ENCODE data around the gene CAMSAP2. TPM values are rescaled to one million over a fixed set of nuclear protein-coding genes. Genes with fewer than 3 reads are reported as not detected.

CAMSAP2 gene
- total and polyA plus RNA-seq, 12 donors: 7.0 to 47.1 (median 38.1) TPM

DNA sequence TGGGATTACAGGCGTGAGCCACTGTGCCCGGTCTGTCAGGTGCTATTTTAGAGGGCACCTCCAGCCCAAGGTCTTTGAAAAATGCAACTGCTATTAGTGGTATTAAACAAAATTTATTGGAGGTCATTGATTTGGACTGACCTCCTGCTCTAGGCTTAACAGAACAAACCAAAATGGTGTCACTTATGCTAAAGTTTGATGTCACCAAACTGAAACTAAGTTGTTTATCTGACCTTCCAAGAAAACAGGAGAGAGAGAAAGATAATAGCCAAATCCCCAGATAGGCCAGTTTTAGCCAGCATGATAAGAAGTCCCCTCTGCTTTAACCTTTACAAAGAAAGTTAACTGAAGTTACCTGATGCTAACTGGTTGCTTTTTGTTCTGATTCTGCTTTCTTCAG, 147.9 kb downstream of the CAMSAP2 start:
- TF ChIP-seq CTCF (IDR thresholded peaks at IDR 0.05): no peak
- H3K27ac ChIP-seq: no peak overlapping the region
- ATAC-seq: no peak
- H3K36me3 ChIP-seq: no peaks in the 10 kb centered on the region
- intact Hi-C loops (cut with DNase I): no loop called here
- no peak for DNase-seq
- H3K4me1 ChIP-seq: peaks cover 4 to 28% (median 9%) of the 10 kb centered on the region in 9 donors
- H3K27me3 ChIP-seq: peaks cover 0 to 69% (median 33%) of the 10 kb centered on the region in 7 donors
- no peaks in the 10 kb centered on the region for H3K9me3 ChIP-seq
- WGBS, 2 donors: 91 to 96% methylated on average over 2 of the region's 2 CpGs
- no peak overlapping the region for H3K4me3 ChIP-seq

DNA sequence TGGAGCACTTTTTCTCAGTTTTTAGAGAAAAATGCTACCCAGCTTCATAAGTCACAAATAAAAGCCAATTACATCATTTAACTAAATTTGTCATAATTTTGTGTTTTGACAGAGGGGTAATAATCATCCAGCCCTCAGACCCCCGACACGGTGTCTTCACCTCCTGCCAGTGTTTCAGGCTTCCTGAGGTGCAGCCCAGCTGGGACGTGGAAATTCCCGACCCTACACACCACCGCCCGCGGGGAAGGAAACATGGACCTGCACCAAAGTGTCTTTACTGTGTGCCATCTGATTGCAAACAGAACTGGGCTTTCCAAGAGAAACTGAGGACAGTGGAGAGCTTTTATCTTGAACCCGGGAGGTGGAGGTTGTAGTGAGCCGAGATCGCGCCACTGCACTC, 148.3 kb downstream of the CAMSAP2 start:
- no peak for TF ChIP-seq CTCF (IDR thresholded peaks at IDR 0.05)
- H3K27ac ChIP-seq: no peak overlapping the region
- H3K4me3 ChIP-seq: no peak overlapping the region
- 46 to 55% methylated on average over 11 of the region's 11 CpGs for WGBS, 2 donors
- no peak for DNase-seq
- H3K27me3 ChIP-seq: peaks cover 0 to 71% (median 38%) of the 10 kb centered on the region in 7 donors
- intact Hi-C loops (cut with DNase I): no loop called here
- no peaks in the 10 kb centered on the region for H3K36me3 ChIP-seq
- no peak for ATAC-seq
- H3K9me3 ChIP-seq: no peaks in the 10 kb centered on the region
- peaks cover 4 to 32% (median 13%) of the 10 kb centered on the region in 9 donors for H3K4me1 ChIP-seq

DNA sequence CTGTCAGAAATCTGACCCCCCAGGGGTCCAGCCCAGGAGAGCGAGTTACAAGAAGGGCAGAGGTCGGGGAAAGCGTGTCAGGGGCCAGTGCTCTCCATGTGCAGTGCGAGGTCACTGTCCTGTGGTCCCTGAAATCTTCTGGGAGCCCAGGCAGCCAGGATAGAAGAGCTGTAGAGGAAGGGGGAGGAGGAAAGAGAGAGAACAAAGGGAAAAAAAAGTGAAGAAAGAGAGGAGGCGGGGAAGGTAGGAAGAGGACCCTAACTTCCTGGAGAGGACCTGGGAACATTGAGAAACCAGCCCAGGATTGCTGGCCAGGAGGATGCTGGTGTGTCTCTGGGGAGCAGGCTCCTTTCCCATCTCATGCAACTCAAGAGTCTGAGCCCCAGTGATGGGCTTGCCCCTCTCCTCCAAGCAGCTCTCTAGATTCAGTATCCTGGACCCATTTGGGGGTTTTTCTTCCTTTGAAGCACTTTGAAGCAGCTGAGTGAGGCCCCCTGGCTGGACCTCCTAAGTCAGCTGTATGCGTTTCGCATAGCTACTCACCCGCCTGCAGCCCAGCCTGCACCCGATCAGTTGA, 149.2 kb downstream of the CAMSAP2 start:
- no peak for DNase-seq
- 79 to 89% methylated on average over 9 of the region's 9 CpGs for WGBS, 2 donors
- peak overlapping the region in 1 of 10 donors; percentile 4 for H3K4me3 ChIP-seq
- H3K27me3 ChIP-seq: peaks cover 0 to 70% (median 40%) of the 10 kb centered on the region in 7 donors
- intact Hi-C loops (cut with DNase I): no loop called here
- no peaks in the 10 kb centered on the region for H3K9me3 ChIP-seq
- H3K27ac ChIP-seq: no peak overlapping the region
- peaks cover 4 to 35% (median 13%) of the 10 kb centered on the region in 9 donors for H3K4me1 ChIP-seq
- no peak for ATAC-seq
- TF ChIP-seq CTCF (IDR thresholded peaks at IDR 0.05): no peak
- H3K36me3 ChIP-seq: no peaks in the 10 kb centered on the region

DNA sequence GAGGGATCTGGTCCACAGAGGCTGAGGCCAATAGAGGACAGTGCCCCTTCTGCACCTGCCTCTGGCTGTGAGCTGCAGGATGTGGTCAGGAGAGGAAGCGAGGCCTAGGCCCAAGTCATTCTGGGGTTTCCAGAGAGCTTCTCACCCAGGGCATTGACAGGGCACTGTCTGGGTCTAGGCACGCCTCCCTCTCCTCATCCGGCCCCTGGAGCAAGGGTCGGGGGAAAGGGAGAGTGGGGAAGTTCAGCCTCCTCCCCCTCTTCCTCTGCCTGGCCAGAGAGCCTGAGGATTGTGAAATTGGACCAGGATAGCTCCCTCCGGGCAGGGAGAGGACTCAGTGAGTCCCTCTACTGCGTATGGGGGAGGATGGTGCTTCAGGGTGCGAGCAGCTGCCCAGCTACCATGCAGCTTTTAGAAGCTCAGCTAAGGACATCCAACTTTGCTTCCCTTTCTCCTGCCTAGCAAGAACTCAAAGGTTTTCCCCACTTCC, 149.7 kb downstream of the CAMSAP2 start:
- WGBS, 2 donors: 71 to 74% methylated on average over 7 of the region's 7 CpGs
- Histone ChIP-seq H3K36me3 (no peaks in the 10 kb centered on the region), H3K27ac (no peak overlapping the region), H3K9me3 (no peaks in the 10 kb centered on the region), H3K4me3 (no peak overlapping the region), H3K27me3 (peaks cover 0 to 74% (median 40%) of the 10 kb centered on the region in 7 donors), H3K4me1 (peaks cover 4 to 35% (median 13%) of the 10 kb centered on the region in 9 donors)
- TF ChIP-seq CTCF (IDR thresholded peaks at IDR 0.05): no peak
- DNase-seq: no peak
- ATAC-seq: peak in 7 of 8 donors; percentile 24 to 53 (median 27)
- intact Hi-C loops (cut with DNase I): no loop called here
